Kidney capillary endothelial cell (primary cell): ENCODE data around the gene DCAKD.

Experiments
- DNase-seq: peaks from one replicate; pipeline ENCODE4 v3.0.0-alpha.2; 2018; ENCODE audit warnings: low spot score

The DCAKD gene

GRCh38 chr17:45051060-45051719, at the start of gene DCAKD:
DCAKD (minus strand) TSS chr17:45051632; CDS start chr17:45034885, 16,747 bp downstream.
- DNase-seq = peak; percentile 87

- DNase-seq = peak; percentile 53
Observed at GRCh38 chr17:45098869-45099616, 47.6 kb upstream of the DCAKD start.

GRCh38 chr17:45098081-45098868, 46.8 kb upstream of the DCAKD start:
- DNase-seq = no peak

DNA sequence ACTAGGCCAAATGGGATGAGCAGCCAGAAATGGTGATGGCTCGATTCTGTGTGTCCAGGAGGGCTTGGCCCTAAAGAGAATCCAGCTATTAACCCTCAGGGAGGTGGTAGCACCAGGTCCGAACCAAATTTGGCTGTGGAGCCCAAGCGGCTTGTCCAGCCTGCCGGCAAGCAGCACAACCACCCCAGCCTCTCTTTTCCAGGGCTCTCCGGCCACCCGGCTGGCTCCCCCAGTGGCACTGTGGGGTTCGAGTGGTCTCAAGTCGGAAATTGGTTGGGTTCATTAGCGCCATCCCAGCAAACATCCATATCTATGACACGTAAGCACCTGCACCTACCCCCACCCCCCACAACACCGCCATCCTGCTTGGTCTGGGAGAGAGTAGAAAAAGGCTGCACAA, 45.5 kb upstream of the DCAKD start:
- DNase-seq = no peak

GRCh38 chr17:45096141-45096540, 44.7 kb upstream of the DCAKD start:
- peak; percentile 50 for DNase-seq

DNA sequence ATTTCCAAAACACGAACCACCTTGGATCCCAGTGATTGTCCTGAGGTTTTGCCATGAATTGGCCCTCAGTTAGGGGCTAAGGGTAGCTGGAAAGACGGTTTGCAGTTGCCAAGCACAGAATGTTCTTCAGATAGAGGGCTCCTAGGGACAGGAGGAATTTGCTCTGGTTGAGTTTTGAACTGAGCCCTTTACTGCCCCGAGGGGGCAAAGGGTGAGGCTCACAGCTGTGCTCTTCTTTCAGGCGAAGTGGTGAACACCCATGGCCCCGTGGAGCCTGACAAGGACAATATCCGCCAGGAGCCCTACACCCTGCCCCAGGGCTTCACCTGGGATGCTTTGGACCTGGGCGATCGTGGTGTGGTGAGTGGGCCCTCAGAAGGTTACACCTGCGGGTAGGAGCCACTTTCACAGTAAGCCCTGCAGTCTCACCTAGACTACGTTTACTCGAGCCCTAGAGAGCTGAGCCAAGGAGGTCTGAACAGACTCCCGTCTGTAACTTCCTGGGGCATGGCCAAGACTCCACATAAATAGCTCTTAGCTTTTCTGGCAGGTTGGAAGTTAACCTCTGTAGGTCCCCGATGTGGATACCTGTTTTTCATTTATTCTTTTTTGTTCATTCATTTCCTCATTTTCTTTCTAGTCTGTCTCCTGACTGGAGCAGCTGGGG, 42.1 kb upstream of the DCAKD start:
- no peak for DNase-seq

GRCh38 chr17:45092911-45093430, 41.5 kb upstream of the DCAKD start:
- peak; percentile 93 for DNase-seq

GRCh38 chr17:45091778-45092425, 40.5 kb upstream of the DCAKD start:
- no peak for DNase-seq

GRCh38 chr17:45090711-45091110, 39.3 kb upstream of the DCAKD start:
- no peak for DNase-seq

- DNase-seq = no peak
Observed at GRCh38 chr17:45088741-45089140, 37.3 kb upstream of the DCAKD start.

- no peak for DNase-seq
Observed at GRCh38 chr17:45087978-45088377, 36.5 kb upstream of the DCAKD start.

DNA sequence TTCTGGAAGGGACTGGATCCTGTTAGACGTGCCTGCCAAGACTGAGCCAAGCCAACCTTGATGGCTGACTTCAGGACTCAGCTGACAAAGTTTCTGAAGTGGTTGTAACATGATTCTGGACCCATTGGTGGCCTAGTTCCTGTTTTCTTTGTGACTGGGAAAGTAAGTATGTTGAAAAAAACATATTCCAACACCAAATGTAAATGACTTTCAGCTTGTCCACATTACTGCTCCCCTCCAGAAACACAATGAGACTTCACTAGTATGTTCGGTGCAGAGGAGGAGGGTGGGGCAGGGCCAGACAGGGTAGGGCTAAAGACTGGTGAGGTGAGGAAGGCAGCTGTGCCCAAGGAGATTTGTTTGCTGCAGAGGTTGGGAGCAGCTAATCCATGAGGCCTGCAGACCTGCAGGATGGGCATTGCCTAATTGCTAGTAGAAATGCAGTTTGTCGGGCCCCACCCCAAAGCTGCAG, 36.1 kb upstream of the DCAKD start:
- DNase-seq = no peak

DNA sequence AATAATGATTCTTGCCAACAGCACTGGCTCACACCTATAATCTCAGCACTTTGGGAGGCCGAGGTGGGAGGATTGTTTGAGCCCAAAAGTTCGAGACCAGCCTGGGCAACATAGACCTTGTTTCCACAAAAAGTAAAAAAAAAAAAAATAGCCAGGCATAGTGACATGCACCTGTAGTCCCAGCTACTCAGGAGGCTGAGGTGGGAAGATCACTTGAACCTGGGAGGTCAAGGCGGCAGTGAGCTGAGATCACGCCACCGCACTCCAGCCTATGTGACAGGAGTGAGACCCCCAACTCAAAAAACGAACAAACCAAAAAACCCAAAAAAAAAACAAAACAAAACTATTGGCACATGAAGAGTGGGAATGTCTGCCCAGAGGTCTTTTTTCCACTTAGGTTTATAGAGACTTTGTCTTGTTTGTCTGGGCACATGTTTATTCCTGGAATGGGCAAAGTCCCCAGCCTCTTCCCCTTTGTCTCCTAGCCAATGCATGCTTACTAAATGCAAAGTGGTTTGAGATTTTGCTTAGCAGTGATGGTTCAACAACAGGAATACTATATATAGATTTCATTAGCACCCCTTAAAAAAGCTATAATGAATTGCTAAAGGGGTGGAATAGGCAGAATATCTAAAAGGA, 35.6 kb upstream of the DCAKD start:
- no peak for DNase-seq

DNA sequence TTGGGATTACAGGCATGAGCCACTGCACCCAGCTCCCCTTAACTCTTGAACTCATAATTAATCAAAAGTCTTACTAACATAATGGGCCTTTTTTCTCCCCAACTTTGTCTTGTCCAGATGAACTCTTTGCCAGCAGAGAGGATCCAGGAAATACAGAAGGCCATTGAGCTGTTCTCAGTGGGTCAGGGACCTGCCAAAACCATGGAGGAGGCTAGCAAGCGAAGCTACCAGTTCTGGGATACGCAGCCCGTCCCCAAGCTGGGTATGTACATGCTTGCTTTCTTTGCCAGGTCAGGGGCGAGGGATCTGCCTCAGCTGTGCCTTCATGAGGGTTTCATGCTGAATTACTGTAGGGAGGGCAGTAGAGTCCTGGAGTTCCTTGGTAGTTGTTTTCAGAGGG, 35.0 kb upstream of the DCAKD start:
- no peak for DNase-seq

- DNase-seq = no peak
Observed at GRCh38 chr17:45081047-45081703, 29.7 kb upstream of the DCAKD start.

GRCh38 chr17:45077643-45078042, 26.2 kb upstream of the DCAKD start:
- no peak for DNase-seq

GRCh38 chr17:45073414-45074070, 22.1 kb upstream of the DCAKD start:
- DNase-seq = no peak

- no peak for DNase-seq
Observed at GRCh38 chr17:45070809-45071208, 19.4 kb upstream of the DCAKD start.

GRCh38 chr17:45070001-45070400, 18.6 kb upstream of the DCAKD start:
- DNase-seq = no peak

DNA sequence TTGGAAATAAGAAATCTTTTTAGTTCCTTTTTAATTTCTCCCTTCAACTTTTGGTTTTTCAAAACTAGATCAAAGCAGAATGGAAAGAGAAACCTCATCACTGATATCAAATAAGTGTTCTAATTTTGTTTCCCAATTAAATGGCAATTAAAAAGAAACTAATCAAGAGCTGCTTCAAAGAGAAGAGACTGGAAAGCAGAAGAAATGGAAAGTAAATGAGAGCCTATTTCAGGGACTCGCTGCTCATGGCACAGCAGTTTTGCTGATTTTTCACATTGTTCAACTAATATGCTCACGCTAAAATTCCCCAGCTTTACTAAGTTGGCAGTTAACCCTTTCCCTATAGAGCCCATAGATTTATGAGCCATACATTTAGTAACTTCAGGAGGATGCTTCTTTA, 16.2 kb upstream of the DCAKD start:
- no peak for DNase-seq
